IMR-90 (cell line): Measurements from ENCODE around the gene TIAM1. TPM values are rescaled to one million over a fixed set of nuclear protein-coding genes. Genes with fewer than 3 reads are reported as not detected.

ENCODE experiments used
- ATAC-seq: fragments of 200-7000 bp; cut with Tn5 transposase; 2 replicates; pipeline ENCODE4 v1.9.1; 2020; ENCODE audit warnings: low read depth, mild to moderate bottlenecking, moderate library complexity
- BruUV-seq: library from RNA; stranded (reverse); fragments of 400-500 nt; replicated peaks from 2 replicates; lab custom pipeline; 2021; lab: Mats Ljungman, UMichigan
- CTCF ChIA-PET: fragments of 300-600 bp; formaldehyde crosslinking; extraction: SDS; loops from one replicate; lab custom pipeline; 2021; ENCODE audit warnings: antibody characterized with exemption; lab: Yijun Ruan, JAX
- POLR2A ChIA-PET: fragments of 300-600 bp; sonication (Branson Sonifier 250); formaldehyde crosslinking; loops from one replicate; lab custom pipeline; 2022; ENCODE audit warnings: antibody characterized with exemption; ENCODE audit not compliant: unreplicated experiment; lab: Charles Lee
- DNase-seq: peaks from one replicate; pipeline ENCODE4 v3.0.0; 2013
- H2AFZ ChIP-seq: replicated peaks from 2 replicates; pipeline ENCODE3; 2013; ENCODE audit warnings: low read length, mild to moderate bottlenecking; ENCODE audit not compliant: poor library complexity
- H2AK5ac ChIP-seq: 2 replicates; pipeline ENCODE4 v1.6.1; 2013; ENCODE audit warnings: low read depth, low read length, inconsistent platforms
- H2AK9ac ChIP-seq: replicated peaks from 2 replicates; pipeline ENCODE3; 2013; ENCODE audit warnings: mild to moderate bottlenecking, low read depth, low read length, moderate library complexity; ENCODE audit not compliant: poor library complexity
- H2BK120ac ChIP-seq: 2 replicates; pipeline ENCODE4 v1.6.1; 2013; ENCODE audit warnings: low read depth, low read length, inconsistent platforms
- H2BK15ac ChIP-seq: 3 replicates; pipeline ENCODE4 v1.6.1; 2013; ENCODE audit warnings: low read depth, low read length, inconsistent platforms
- H2BK20ac ChIP-seq: 2 replicates; pipeline ENCODE4 v1.6.1; 2013; ENCODE audit warnings: low read depth, mild to moderate bottlenecking, inconsistent platforms, low read length, moderate library complexity
- H2BK5ac ChIP-seq: 2 replicates; pipeline ENCODE4 v1.6.1; 2013; ENCODE audit warnings: mild to moderate bottlenecking, low read depth, low read length, inconsistent platforms; ENCODE audit not compliant: poor library complexity, severe bottlenecking
- H3K14ac ChIP-seq: replicated peaks from 2 replicates; pipeline ENCODE4 v1.6.1; 2013; ENCODE audit warnings: low read depth, low read length, inconsistent platforms
- H3K18ac ChIP-seq: 2 replicates; pipeline ENCODE4 v1.6.1; 2013; ENCODE audit warnings: low read depth, low read length, control low read depth
- H3K23ac ChIP-seq: 2 replicates; pipeline ENCODE4 v1.6.1; 2013; ENCODE audit warnings: low read depth, low read length, inconsistent platforms
- H3K27ac ChIP-seq: 2 replicates; pipeline ENCODE4 v1.5.1; 2013; ENCODE audit warnings: mild to moderate bottlenecking, control low read depth, low read length; ENCODE audit not compliant: insufficient read depth
- H3K27me3 ChIP-seq: 2 replicates; pipeline ENCODE4 v1.6.1; 2013; ENCODE audit warnings: low read length; ENCODE audit not compliant: control insufficient read depth, insufficient read depth
- H3K36me3 ChIP-seq: 2 replicates; pipeline ENCODE4 v1.6.1; 2013; ENCODE audit warnings: low read length, mixed read lengths; ENCODE audit not compliant: control insufficient read depth, insufficient read depth
- H3K4ac ChIP-seq: 2 replicates; pipeline ENCODE4 v1.6.1; 2013; ENCODE audit warnings: low read depth, low read length, inconsistent platforms
- H3K4me1 ChIP-seq: 2 replicates; pipeline ENCODE4 v1.6.1; 2013; ENCODE audit warnings: low read length, mixed read lengths; ENCODE audit not compliant: control insufficient read depth, insufficient read depth
- H3K4me2 ChIP-seq: 2 replicates; pipeline ENCODE4 v1.6.1; 2013; ENCODE audit warnings: low read depth, mild to moderate bottlenecking, control low read depth, low read length, moderate library complexity
- H3K4me3 ChIP-seq: 2 replicates; pipeline ENCODE4 v1.5.1; 2013; ENCODE audit warnings: low read depth, mild to moderate bottlenecking, control low read depth, low read length, moderate library complexity; ENCODE audit not compliant: insufficient read depth
- H3K56ac ChIP-seq: 2 replicates; pipeline ENCODE4 v1.6.1; 2013; ENCODE audit warnings: low read length, inconsistent platforms; ENCODE audit not compliant: insufficient read depth; ENCODE audit errors: extremely low read depth
- H3K79me1 ChIP-seq, 2 experiments: 2 replicates each; pipeline ENCODE4 v1.6.1; 2013; ENCODE audit warnings: low read length in 2 of 2, inconsistent platforms in 1 of 2, low read depth in 1 of 2
- H3K9ac ChIP-seq: 2 replicates; pipeline ENCODE4 v1.6.1; 2013; ENCODE audit warnings: low read depth, low read length, control low read depth
- H3K9me1 ChIP-seq: 2 replicates; pipeline ENCODE4 v1.6.1; 2013; ENCODE audit warnings: low read length, inconsistent platforms; ENCODE audit not compliant: insufficient read depth
- H3K9me3 ChIP-seq: 2 replicates; pipeline ENCODE4 v1.6.1; 2013; ENCODE audit warnings: low read length; ENCODE audit not compliant: control insufficient read depth, insufficient read depth
- H4K20me1 ChIP-seq: 2 replicates; pipeline ENCODE4 v1.6.1; 2013; ENCODE audit warnings: low read length, inconsistent platforms; ENCODE audit not compliant: insufficient read depth
- H4K5ac ChIP-seq: 2 replicates; pipeline ENCODE4 v1.6.1; 2013; ENCODE audit warnings: mild to moderate bottlenecking, low read depth, low read length, control low read depth
- H4K8ac ChIP-seq, 2 experiments: 2 replicates each; pipeline ENCODE4 v1.6.1; 2013; ENCODE audit warnings: low read depth in 2 of 2, low read length in 2 of 2, control low read depth in 1 of 2, inconsistent platforms in 1 of 2
- H4K91ac ChIP-seq: 2 replicates; pipeline ENCODE4 v1.6.1; 2013; ENCODE audit warnings: low read depth, low read length, inconsistent platforms; ENCODE audit not compliant: insufficient read depth
- CEBPB ChIP-seq: IDR thresholded peaks from 2 replicates; pipeline ENCODE4 v1.6.1; 2012; ENCODE audit warnings: low read depth, low read length, improper control_type of control experiment
- CHD1 ChIP-seq: IDR thresholded peaks from 2 replicates; pipeline ENCODE4 v1.6.1; 2012; ENCODE audit warnings: low read depth, low read length, improper control_type of control experiment
- RAD21 ChIP-seq: IDR thresholded peaks from 2 replicates; pipeline ENCODE4 v1.6.1; 2012; ENCODE audit warnings: low read length, improper control_type of control experiment
- WGBS, 2 experiments: methylation state at CpG; one replicate each; pipeline versions ENCODE4 v1.1.5 to v1.1.7; 2013; ENCODE audit warnings: missing lambda C conversion rate in 2 of 2; ENCODE audit not compliant: insufficient read length in 1 of 2; ENCODE audit errors: extremely low coverage in 2 of 2; 5-methylcytosine and 5-hydroxymethylcytosine counted together
- dilution Hi-C: fragments of 300-500 bp; cut with HindIII; formaldehyde crosslinking; loops from one replicate; pipeline ENCODE4 v1.14.3; 2018; ENCODE audit warnings: low sequenced_read_pairs; ENCODE audit not compliant: unreplicated experiment
- in situ Hi-C: fragments of 300-500 bp; cut with MboI; formaldehyde crosslinking; loops from 3 replicates; pipeline ENCODE4 v1.14.3; 2019; ENCODE audit warnings: low sequenced_read_pairs, inconsistent platforms, mixed read lengths
- intact Hi-C: fragments of 100-400 bp; cut with micrococcal nuclease; formaldehyde crosslinking; loops from 2 replicates; pipeline ENCODE4 v1.10.0; 2022
- polyA plus RNA-seq, 3 experiments: library from polyadenylated mRNA; depleted of rRNA; stranded (reverse); fragments of >200 nt; gene quantifications; 2 replicates each; pipeline ENCODE4 v1.2.3, GENCODE V29; 2012; ENCODE audit warnings: low replicate concordance in 1 of 3
- total RNA-seq: library from RNA; depleted of rRNA; stranded (reverse); fragments of >200 nt; gene quantifications from 2 replicates; pipeline ENCODE4 v1.2.3, GENCODE V29; 2012

Gene TIAM1
- total and polyA plus RNA-seq, 2 of the 4 experiments (the other 2 are of a cell fraction), result 2.9 to 9.3 TPM

- Histone ChIP-seq H3K9me3 (no peaks in the 10 kb centered on the region), H4K8ac (no peak overlapping the region), H3K23ac (no peak overlapping the region), H2AK9ac (no peak overlapping the region), H2BK15ac (no peak overlapping the region), H2AK5ac (no peak overlapping the region), H4K91ac (no peak overlapping the region), H2BK5ac (no peak overlapping the region), H3K4me3 (no peak overlapping the region), H3K27ac (no peak overlapping the region), H3K36me3 (no peaks in the 10 kb centered on the region), H2BK20ac (no peak overlapping the region), H3K4me1 (no peaks in the 10 kb centered on the region), H3K4me2 (no peak overlapping the region), H3K4ac (no peak overlapping the region), H2BK120ac (no peak overlapping the region), H3K56ac (no peak overlapping the region), H3K79me1 (no peaks in the 10 kb centered on the region), H4K5ac (no peak overlapping the region), H3K9me1 (no peaks in the 10 kb centered on the region), H3K18ac (no peak overlapping the region), H3K9ac (no peak overlapping the region), H2AFZ (no peak overlapping the region), H3K14ac (no peak overlapping the region), H3K27me3 (no peaks in the 10 kb centered on the region), H4K20me1 (no peaks in the 10 kb centered on the region)
- ChIA-PET POLR2A (no interaction called here), CTCF (interaction anchor here (1.0 kb wide), 1 partner anchor 26 kb away, joined by 3 read pairs; no protein-coding TSS in a partner anchor)
- ATAC-seq (no peak), DNase-seq (no peak)
- no peak for TF ChIP-seq CEBPB
- TF ChIP-seq RAD21, result no peak
- TF ChIP-seq CHD1, result no peak
- WGBS, 2 experiments, result no CpG with 5 or more reads among the region's 2 CpGs
- intact Hi-C loops (no loop called here), dilution Hi-C loops (no loop called here), in situ Hi-C loops (no loop called here)
- no TSS peak for BruUV-seq
Observed at GRCh38 chr21:31176080-31176551, 167.9 kb downstream of the TIAM1 start.
